ENCODE measurements around the gene LRIG1. TPM values are rescaled to one million over a fixed set of nuclear protein-coding genes. Genes with fewer than 3 reads are reported as not detected.
A peak's percentile ranks its signal among the peaks of the same experiment; 100 is the strongest.

The LRIG1 gene
- total and polyA plus RNA-seq, 7 donors = 4.2 to 226 (median 150) TPM

- peak overlapping the region; percentile 82 to 99 (median 87) for H3K4me3 ChIP-seq
- no peak for DNase-seq
- H3K4me1 ChIP-seq = peaks cover 0 to 69% (median 60%) of the 10 kb centered on the region in 4 donors
- intact Hi-C loops (cut with DNase I) = loop anchor here (2.0 kb wide), 2 partner anchors 73 to 315 kb away; no protein-coding TSS in a partner anchor
- TF ChIP-seq, protein P1, sequence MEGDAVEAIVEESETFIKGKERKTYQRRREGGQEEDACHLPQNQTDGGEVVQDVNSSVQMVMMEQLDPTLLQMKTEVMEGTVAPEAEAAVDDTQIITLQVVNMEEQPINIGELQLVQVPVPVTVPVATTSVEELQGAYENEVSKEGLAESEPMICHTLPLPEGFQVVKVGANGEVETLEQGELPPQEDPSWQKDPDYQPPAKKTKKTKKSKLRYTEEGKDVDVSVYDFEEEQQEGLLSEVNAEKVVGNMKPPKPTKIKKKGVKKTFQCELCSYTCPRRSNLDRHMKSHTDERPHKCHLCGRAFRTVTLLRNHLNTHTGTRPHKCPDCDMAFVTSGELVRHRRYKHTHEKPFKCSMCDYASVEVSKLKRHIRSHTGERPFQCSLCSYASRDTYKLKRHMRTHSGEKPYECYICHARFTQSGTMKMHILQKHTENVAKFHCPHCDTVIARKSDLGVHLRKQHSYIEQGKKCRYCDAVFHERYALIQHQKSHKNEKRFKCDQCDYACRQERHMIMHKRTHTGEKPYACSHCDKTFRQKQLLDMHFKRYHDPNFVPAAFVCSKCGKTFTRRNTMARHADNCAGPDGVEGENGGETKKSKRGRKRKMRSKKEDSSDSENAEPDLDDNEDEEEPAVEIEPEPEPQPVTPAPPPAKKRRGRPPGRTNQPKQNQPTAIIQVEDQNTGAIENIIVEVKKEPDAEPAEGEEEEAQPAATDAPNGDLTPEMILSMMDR (IDR thresholded peaks at IDR 0.05) = no peak
- TF ChIP-seq POLR2AphosphoS5 (IDR thresholded peaks at IDR 0.05) = peak in 1 of 4 donors; percentile 28
- H3K36me3 ChIP-seq = no peaks in the 10 kb centered on the region
- 18 to 53% methylated on average over 4 of the region's 4 CpGs for WGBS, 2 donors
- H3K27ac ChIP-seq = peak overlapping the region; percentile 90 to 97 (median 94)
- no peaks in the 10 kb centered on the region for H3K27me3 ChIP-seq
- no peaks in the 10 kb centered on the region for H3K9me3 ChIP-seq
Observed at GRCh38 chr3:66497985-66498671, 2.7 kb downstream of the LRIG1 start.

GRCh38 chr3:66497288-66497984 is 3.4 kb downstream of the LRIG1 start:
- WGBS, 2 donors = 11 to 41% methylated on average over 5 of the region's 5 CpGs
- H3K4me3 ChIP-seq = peak overlapping the region; percentile 82 to 99 (median 87)
- H3K9me3 ChIP-seq = no peaks in the 10 kb centered on the region
- peak in 1 of 4 donors; percentile 62 for TF ChIP-seq EP300 (IDR thresholded peaks at IDR 0.05)
- no peak for TF ChIP-seq POLR2A (IDR thresholded peaks at IDR 0.05)
- TF ChIP-seq POLR2AphosphoS5 (IDR thresholded peaks at IDR 0.05) = peak; percentile 8 to 60 (median 52)
- TF ChIP-seq, protein P1 (IDR thresholded peaks at IDR 0.05) = no peak
- intact Hi-C loops (cut with DNase I) = loop anchor here (2.0 kb wide), 1 partner anchor 73 kb away; no protein-coding TSS in a partner anchor
- peaks cover 2 to 69% (median 63%) of the 10 kb centered on the region in 4 donors for H3K4me1 ChIP-seq
- DNase-seq = no peak
- peak overlapping the region; percentile 90 to 97 (median 94) for H3K27ac ChIP-seq
- H3K27me3 ChIP-seq = no peaks in the 10 kb centered on the region
- no peaks in the 10 kb centered on the region for H3K36me3 ChIP-seq

- Histone ChIP-seq H3K9me3 (no peaks in the 10 kb centered on the region), H3K36me3 (no peaks in the 10 kb centered on the region), H3K27ac (peak overlapping the region; percentile 90 to 97 (median 94)), H3K4me3 (peak overlapping the region in 3 of 4 donors; percentile 82 to 99 (median 90)), H3K4me1 (peaks cover 2 to 69% (median 64%) of the 10 kb centered on the region in 4 donors), H3K27me3 (no peaks in the 10 kb centered on the region)
- TF ChIP-seq, protein P1 (IDR thresholded peaks at IDR 0.05) = no peak
- DNase-seq = no peak
- intact Hi-C loops (cut with DNase I) = loop anchor here (2.0 kb wide), 1 partner anchor 72 kb away; no protein-coding TSS in a partner anchor
Observed at GRCh38 chr3:66496746-66497145, 4.1 kb downstream of the LRIG1 start.

DNA sequence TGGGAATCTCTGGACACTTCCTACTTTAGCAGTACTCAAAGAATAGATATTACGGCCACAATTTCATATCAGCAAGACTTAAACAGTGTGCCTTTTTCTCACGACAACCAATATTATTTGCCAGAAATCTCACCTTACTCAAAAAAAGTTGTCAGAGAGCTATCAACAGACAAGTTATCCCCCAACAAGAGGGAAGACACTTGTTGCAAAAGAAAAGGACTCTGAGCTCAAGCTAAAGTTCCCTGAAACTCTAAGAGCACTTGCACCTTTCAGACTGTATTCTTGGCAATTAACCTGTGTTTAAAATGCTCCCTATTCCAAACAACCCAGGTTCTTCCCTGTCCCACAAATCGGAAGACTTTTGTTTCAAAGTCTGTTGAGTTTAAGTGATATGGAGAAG is 4.5 kb downstream of the LRIG1 start:
- Histone ChIP-seq H3K36me3 (no peaks in the 10 kb centered on the region), H3K27me3 (no peaks in the 10 kb centered on the region), H3K4me3 (peak overlapping the region in 3 of 4 donors; percentile 7 to 99 (median 90)), H3K9me3 (no peaks in the 10 kb centered on the region), H3K27ac (peak overlapping the region; percentile 90 to 97 (median 94)), H3K4me1 (peaks cover 2 to 69% (median 64%) of the 10 kb centered on the region in 4 donors)
- DNase-seq = no peak
- WGBS, 2 donors = 18 to 67% methylated on average over 3 of the region's 3 CpGs
- TF ChIP-seq POLR2AphosphoS5 (IDR thresholded peaks at IDR 0.05) (no peak), POLR2A (IDR thresholded peaks at IDR 0.05) (no peak), EP300 (IDR thresholded peaks at IDR 0.05) (no peak)
- TF ChIP-seq, protein P1 (IDR thresholded peaks at IDR 0.05) = no peak
- intact Hi-C loops (cut with DNase I) = loop anchor here (2.0 kb wide), 1 partner anchor 72 kb away; no protein-coding TSS in a partner anchor

All from sigmoid colon (tissue), 7 donors.